Subcutaneous abdominal adipose tissue (tissue), 5 donors: Measurements from ENCODE around the gene CHTOP.

Experiments
- H3K27ac ChIP-seq: one replicate; pipeline ENCODE4 v1.7.0; 2013; ENCODE audit warnings: low read depth, mild to moderate bottlenecking, inconsistent platforms, low read length, moderate library complexity
- H3K27me3 ChIP-seq, 5 donors: one replicate each; pipeline ENCODE4 v1.7.0; 2013; ENCODE audit warnings: low read length in 5 of 5, inconsistent platforms in 1 of 5; ENCODE audit not compliant: control insufficient read depth in 5 of 5, insufficient read depth in 4 of 5
- H3K36me3 ChIP-seq, 5 donors: one replicate each; pipeline ENCODE4 v1.7.0; 2013; ENCODE audit warnings: low read length in 5 of 5; ENCODE audit not compliant: control insufficient read depth in 5 of 5, insufficient read depth in 5 of 5
- H3K4me1 ChIP-seq, 5 donors: one replicate each; pipeline ENCODE4 v1.7.0; 2013; ENCODE audit warnings: low read length in 5 of 5, mild to moderate bottlenecking in 3 of 5, moderate library complexity in 1 of 5; ENCODE audit not compliant: control insufficient read depth in 5 of 5, insufficient read depth in 5 of 5
- H3K4me3 ChIP-seq, 5 donors: one replicate each; pipeline ENCODE4 v1.7.0; 2013; ENCODE audit warnings: low read length in 5 of 5, low read depth in 1 of 5
- H3K9ac ChIP-seq, 5 donors: one replicate each; pipeline ENCODE4 v1.7.0; 2013; ENCODE audit warnings: low read length in 5 of 5, mild to moderate bottlenecking in 4 of 5, moderate library complexity in 3 of 5
- H3K9me3 ChIP-seq, 5 donors: one replicate each; pipeline ENCODE4 v1.7.0; 2013; ENCODE audit warnings: low read length in 5 of 5; ENCODE audit not compliant: control insufficient read depth in 5 of 5
- donor health status: healthy.
- donor health status: healthy.
- donor health status: healthy.
- donor health status: healthy.
- donor health status: healthy.

The CHTOP gene

DNA sequence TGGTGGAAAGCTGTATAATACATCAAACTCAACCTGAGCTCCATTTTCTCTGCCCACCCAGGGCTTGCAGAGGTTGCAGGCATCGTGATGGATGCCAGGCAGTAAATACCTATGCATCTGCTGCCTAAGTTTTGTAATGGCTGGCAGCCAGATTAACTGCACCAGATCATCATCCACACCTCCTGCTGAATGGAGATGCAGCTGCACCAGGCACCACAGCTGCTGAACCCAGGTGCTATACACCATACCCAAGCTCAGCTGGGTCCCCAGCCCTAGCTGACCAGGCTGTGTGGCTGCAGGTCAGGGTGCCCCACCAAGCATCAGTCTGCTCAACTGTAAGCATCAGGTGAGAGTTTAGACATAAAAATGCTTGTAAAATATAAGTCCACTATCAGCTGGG lies 17.9 kb downstream of the CHTOP start:
- no peaks in the 10 kb centered on the region for H3K36me3 ChIP-seq
- H3K9ac ChIP-seq: no peak overlapping the region
- no peak overlapping the region for H3K4me3 ChIP-seq
- H3K27me3 ChIP-seq: no peaks in the 10 kb centered on the region
- no peak overlapping the region for H3K27ac ChIP-seq
- H3K4me1 ChIP-seq: peaks cover 3 to 46% (median 38%) of the 10 kb centered on the region in 5 donors
- no peaks in the 10 kb centered on the region for H3K9me3 ChIP-seq

DNA sequence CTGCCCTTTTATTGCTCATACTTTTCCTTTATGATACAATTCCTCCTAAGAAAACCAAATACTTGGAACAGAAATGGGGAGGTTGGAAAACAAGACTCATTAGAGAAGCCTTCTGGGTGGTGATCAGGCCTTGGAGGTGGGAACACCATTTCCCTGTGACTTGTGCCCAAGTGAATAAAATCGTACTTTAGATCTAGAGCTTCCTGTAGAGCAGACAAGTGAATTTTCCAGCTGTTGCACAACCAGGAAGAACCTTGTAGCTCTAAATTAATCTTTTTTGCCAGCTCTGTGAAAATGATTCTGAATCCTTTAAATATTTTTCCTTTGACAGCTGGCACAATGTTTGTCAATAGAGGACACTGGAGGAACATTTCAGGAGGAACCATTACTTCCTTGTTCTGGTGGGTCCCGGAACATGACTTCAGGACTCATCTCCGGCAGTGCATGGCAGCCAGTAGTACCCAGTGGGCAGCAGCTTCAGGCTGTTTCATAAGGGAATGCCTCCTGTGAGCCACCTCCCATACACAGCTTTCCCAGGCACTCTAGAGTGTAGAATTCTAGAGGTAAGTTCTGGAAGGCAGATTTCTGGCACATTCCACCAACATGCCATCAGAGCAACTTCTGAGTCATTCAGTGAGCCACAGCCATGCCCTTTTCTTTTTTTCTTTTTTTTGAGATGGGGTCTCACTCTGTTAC lies 19.1 kb downstream of the CHTOP start:
- Histone ChIP-seq H3K4me1 (peaks cover 3 to 36% (median 26%) of the 10 kb centered on the region in 5 donors), H3K9me3 (no peaks in the 10 kb centered on the region), H3K27ac (peak overlapping the region; percentile 79), H3K9ac (peak overlapping the region in 2 of 5 donors; percentile 62 to 68), H3K36me3 (no peaks in the 10 kb centered on the region), H3K27me3 (no peaks in the 10 kb centered on the region), H3K4me3 (peak overlapping the region in 2 of 5 donors; percentile 29)

DNA sequence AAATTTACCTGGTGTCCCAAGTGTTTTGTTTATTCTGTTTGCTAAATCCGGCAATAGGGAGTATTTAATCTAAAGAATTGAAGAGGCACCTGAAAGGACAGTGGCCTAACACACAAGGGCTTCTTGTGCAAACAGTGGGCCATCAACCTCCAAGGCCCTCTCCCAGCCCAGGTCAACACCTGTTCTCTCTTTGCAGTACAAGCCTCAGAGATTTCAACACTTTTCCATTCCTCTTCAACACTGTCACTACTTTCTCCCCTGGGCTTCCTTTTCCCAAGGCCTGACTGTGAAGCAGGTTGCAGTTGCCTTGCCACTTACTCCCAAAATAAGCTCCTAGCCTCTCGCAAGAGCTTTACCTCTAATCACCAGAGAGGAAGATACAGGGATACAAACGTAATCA lies 21.5 kb downstream of the CHTOP start:
- H3K4me1 ChIP-seq: peaks cover 5 to 37% (median 22%) of the 10 kb centered on the region in 5 donors
- no peaks in the 10 kb centered on the region for H3K9me3 ChIP-seq
- no peaks in the 10 kb centered on the region for H3K27me3 ChIP-seq
- H3K27ac ChIP-seq: no peak overlapping the region
- no peaks in the 10 kb centered on the region for H3K36me3 ChIP-seq
- no peak overlapping the region for H3K4me3 ChIP-seq
- no peak overlapping the region for H3K9ac ChIP-seq

DNA sequence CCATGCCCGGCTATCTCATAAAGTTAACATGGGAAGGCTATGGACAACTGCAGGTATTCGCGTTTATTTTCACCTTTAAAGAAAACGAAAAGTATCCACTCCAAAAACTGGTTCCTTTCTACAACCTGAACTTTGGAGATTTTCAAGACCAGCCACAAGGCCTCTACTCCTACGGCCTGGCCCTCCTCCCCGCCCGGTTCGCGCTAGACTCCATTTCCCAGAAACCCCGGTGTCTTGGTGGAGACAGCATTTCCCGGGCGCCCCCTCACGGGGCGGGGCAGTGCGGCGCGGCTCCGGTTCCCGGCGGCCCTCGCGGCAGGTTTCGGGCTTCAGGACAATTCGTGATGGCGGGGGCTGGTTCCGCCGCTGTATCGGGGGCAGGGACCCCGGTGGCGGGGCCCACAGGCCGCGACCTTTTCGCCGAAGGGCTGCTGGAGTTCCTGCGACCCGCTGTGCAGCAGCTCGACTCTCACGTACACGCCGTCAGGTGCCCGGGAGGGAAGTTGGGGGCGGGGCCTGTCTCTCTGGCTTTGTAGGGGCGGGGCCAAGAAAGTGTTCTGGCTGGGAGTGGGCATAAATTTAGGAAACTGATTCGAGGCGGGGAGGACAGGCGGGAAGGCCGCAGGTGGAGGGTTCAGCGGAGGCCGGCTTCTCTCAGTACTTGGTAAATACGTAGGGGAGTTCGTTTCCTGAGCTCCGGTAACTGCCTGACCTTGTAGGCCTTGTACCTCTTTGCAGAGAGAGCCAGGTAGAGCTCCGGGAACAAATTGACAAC lies 24.7 kb downstream of the CHTOP start, which contains the start of gene SNAPIN:
SNAPIN (plus strand) TSS at position 304 of the 775 bp plus-strand sequence; CDS start at position 345, 41 bp downstream.
- H3K27ac ChIP-seq: peak within 1 kb of the TSS; percentile 90
- H3K27me3 ChIP-seq: no peaks in the 10 kb centered on the region
- H3K9me3 ChIP-seq: no peaks in the 10 kb centered on the region
- H3K4me3 ChIP-seq: peak within 1 kb of the TSS; percentile 77 to 92 (median 85)
- H3K9ac ChIP-seq: peak within 1 kb of the TSS; percentile 83 to 94 (median 90)
- H3K4me1 ChIP-seq: peaks cover 5 to 20% (median 12%) of the 10 kb centered on the region in 5 donors
- H3K36me3 ChIP-seq: peaks cover 21 to 31% (median 26%) of the 10 kb centered on the region in 5 donors

- peaks cover 27 to 37% (median 31%) of the 10 kb centered on the region in 5 donors for H3K36me3 ChIP-seq
- peaks cover 5 to 19% (median 12%) of the 10 kb centered on the region in 5 donors for H3K4me1 ChIP-seq
- H3K27ac ChIP-seq: peak overlapping the region; percentile 90
- H3K9ac ChIP-seq: peak overlapping the region; percentile 83 to 94 (median 90)
- no peaks in the 10 kb centered on the region for H3K27me3 ChIP-seq
- H3K4me3 ChIP-seq: peak overlapping the region; percentile 77 to 92 (median 85)
- H3K9me3 ChIP-seq: no peaks in the 10 kb centered on the region
These were observed 25.3 kb downstream of the CHTOP start for GRCh38 chr1:153659175-153659534.

DNA sequence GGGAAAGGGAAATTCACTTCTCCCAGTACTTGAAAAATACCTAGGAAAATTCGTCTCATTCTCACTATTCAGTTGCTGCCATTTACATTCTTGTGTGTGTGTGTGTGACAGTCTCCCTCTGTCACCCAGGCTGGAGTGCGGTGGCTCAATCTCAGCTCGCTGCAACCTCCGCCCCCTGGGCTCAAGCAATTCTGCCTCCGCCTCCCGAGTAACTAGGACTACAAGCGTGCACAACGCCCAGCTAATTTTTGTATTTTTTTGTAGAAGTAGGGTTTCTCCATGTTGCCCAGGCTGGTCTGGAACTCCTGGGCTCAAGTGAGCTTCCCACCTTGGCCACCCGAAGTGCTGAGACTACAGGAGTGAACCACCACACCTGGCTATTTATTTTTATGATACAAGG lies 25.8 kb downstream of the CHTOP start:
- Histone ChIP-seq H3K9ac (peak overlapping the region; percentile 83 to 94 (median 90)), H3K27ac (peak overlapping the region; percentile 90), H3K9me3 (no peaks in the 10 kb centered on the region), H3K4me1 (peaks cover 5 to 19% (median 12%) of the 10 kb centered on the region in 5 donors), H3K4me3 (peak overlapping the region in 4 of 5 donors; percentile 77 to 92 (median 88)), H3K27me3 (no peaks in the 10 kb centered on the region), H3K36me3 (peaks cover 27 to 42% (median 36%) of the 10 kb centered on the region in 5 donors)

DNA sequence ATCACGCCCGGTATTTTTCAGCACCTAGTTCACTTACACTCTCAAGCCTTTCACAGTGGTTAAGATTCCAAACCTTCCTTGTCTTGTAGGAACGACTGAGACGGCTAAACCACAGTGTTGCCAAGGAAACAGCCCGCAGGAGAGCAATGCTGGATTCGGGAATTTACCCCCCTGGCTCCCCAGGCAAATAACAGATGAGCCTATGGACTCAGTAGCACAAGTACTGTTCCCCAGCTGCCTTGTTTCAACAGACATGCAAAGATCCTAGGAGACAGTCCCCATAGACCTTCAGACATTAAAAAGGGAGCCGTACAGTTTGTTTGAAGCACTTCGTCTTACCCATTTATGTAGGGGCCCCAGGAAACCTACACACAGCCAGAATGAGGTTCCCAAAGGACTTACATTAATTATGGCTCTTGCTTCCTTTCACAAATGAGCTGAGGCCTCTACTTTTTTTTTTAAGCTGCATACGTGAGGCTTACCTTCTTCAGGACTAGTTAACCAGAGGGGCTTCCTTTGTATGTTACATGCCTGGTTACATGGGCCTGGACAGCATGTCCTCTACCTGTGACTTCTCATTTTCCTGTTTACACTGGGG lies 27.3 kb downstream of the CHTOP start:
- no peaks in the 10 kb centered on the region for H3K9me3 ChIP-seq
- peak overlapping the region in 1 of 5 donors; percentile 60 for H3K9ac ChIP-seq
- no peak overlapping the region for H3K4me3 ChIP-seq
- peak overlapping the region; percentile 40 for H3K27ac ChIP-seq
- peaks cover 5 to 19% (median 12%) of the 10 kb centered on the region in 5 donors for H3K4me1 ChIP-seq
- H3K36me3 ChIP-seq: peaks cover 38 to 57% (median 51%) of the 10 kb centered on the region in 5 donors
- H3K27me3 ChIP-seq: no peaks in the 10 kb centered on the region

- Histone ChIP-seq H3K27ac (no peak overlapping the region), H3K9me3 (no peaks in the 10 kb centered on the region), H3K4me1 (peaks cover 5 to 19% (median 12%) of the 10 kb centered on the region in 5 donors), H3K27me3 (no peaks in the 10 kb centered on the region), H3K36me3 (peaks cover 38 to 68% (median 61%) of the 10 kb centered on the region in 5 donors), H3K4me3 (no peak overlapping the region), H3K9ac (no peak overlapping the region)
These were observed 28.4 kb downstream of the CHTOP start for GRCh38 chr1:153662269-153662668.

DNA sequence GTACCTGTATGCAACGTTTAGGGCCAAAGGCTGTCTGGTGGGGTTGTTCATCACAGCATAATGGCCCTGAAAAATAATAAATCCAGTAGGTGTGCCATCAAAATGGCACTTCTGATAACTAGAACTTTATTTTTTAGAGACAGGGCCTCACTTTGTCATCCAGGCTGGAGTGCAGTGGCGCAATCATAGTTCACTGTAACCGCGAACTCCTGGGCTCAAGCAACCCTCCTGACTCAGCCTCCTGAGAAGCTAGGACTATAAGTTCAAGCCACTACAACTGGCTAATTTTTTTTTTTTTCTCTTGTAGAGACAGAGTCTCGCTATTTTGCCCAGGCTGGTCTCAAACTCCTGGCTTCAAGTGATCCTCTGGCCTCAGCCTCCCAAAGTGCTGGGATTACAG lies 29.3 kb downstream of the CHTOP start:
- H3K36me3 ChIP-seq: peaks cover 47 to 77% (median 71%) of the 10 kb centered on the region in 5 donors
- no peaks in the 10 kb centered on the region for H3K27me3 ChIP-seq
- no peak overlapping the region for H3K27ac ChIP-seq
- H3K4me3 ChIP-seq: no peak overlapping the region
- H3K9ac ChIP-seq: no peak overlapping the region
- no peaks in the 10 kb centered on the region for H3K9me3 ChIP-seq
- peaks cover 5 to 15% (median 12%) of the 10 kb centered on the region in 5 donors for H3K4me1 ChIP-seq
